HG03045 (cell line): Measurements from ENCODE around the gene TAF1B.

Source experiments
- ATAC-seq: cut with Tn5 transposase; IDR thresholded peaks from one replicate; pipeline ENCODE4 v1.9.1; 2021; ENCODE audit warnings: mild to moderate bottlenecking, moderate library complexity; ENCODE audit not compliant: unreplicated experiment

Gene TAF1B

DNA sequence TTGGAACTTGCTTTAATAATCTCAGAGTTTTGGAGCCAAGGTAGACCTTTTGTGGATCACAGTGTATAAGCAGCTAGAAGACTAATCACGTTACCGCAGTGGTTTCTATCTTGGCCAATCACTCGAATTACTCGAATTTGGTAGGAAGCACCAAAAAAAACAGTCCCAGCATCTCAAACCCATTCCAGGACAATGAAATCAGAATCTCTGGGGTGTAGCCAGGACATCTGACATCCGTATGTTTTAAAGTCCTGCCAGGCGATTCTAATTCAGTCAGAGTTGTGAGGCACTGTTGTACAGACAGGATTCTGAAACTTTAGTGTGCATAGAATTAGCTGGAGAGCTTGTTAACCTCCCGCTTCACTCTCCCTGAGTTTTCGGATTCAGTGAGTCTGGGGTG, 139.0 kb downstream of the TAF1B start:
- ATAC-seq = no peak

DNA sequence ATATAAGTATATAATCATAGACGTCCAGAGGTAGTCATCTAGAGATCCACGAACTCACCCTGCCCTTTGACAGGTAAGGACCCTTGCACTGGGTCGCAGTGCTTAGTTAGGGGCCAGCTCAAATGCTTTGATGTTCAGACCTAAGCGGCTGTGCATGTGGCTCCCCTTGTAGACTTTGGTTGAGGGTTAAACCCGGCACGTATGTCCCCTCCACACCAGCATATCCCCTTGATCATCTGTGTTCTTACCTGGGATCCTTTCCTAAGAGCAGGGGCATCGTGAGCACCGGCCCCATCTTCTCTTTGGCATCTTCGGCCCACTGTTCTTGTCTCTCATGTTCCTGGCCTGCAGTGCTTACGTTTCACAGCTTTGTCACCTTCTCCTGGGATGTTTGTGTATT, 139.6 kb downstream of the TAF1B start:
- ATAC-seq = no peak

DNA sequence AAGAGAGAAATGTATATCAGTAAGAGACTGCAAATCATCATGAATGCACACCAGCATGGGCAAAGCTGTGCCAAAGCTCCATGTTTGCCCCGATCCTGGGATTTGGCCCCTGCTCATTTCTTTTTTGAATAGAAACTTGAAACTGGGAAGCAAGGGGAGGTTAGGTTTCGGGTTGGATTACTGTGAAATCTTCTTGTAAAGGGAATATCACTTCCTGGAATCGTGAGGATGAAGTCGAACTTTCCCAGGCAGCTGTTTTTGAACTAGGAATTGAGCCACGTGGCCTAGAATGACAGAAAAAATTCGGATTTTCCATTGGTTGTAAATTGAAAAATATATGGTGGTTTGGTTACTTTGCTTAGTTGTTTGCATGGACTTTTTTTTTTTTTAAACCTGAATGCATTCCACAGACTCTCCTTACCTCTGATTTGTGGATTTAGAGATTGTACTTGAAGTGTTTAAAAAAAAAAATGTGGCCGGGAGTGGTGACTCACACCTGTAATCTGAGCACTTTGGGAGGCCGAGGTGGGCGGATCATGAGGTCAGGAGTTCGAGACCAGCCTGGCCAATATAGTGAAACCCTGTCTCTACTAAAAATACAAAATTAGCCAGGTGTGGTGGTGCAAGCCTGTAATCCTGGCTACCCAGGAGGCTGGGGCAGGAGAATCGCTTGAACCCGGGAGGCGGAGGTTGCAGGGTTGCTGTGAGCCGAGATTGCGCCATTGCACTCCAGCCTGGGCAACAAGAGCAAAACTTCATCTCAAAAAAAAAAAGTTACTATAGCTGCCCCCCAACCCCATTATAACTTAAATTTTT, 140.3 kb downstream of the TAF1B start:
- no peak for ATAC-seq
